ENCODE measurements around the gene POLH.
"Not testable (repeated sequence)": the region's sequence is repeated elsewhere in the genome, so short reads cannot be mapped to it uniquely, and the experiment has no call there.

POLH gene

DNA sequence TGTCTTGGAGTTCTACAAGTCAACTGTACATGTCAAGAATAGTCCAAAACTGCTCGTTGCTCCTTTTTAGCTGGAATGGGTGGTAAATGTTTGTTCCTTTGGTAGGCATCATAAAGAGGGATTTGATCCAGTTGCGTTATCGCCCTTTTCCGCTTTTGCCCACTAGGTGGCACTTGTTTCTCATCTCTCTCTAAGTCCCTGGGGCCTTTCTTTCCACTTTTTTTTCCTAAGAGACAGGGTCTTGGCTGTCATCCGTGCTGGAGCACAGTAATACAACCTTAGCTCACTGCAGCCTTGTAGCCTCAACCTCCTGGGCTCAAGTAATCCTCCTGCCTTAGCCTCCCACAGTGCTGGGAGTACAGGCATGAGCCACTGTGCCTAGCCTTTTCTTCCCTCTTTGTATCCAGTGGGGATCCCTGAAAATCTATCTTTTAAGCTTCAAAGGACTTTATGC, 32.4 kb downstream of the POLH start:
- FAIRE-seq: peak; percentile 42

DNA sequence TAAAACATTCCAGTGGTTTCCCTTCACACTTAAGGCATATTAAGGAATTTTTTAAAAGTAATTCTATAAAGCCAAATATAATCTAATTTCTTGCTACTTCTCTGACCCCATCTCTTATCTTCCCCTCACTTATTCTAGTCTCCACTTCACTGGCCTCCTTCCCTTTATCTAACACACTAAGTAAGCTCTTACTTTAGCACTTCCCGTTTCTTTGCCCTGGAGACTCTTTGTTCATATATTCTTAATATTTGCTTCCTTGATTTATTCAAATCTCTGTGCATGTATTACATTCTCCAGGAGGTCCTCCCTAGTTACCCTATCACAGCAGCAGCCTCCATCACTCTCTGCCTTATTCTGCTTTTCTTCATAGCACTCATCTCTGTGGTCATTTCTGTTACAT, 32.8 kb downstream of the POLH start:
- no peak for FAIRE-seq

DNA sequence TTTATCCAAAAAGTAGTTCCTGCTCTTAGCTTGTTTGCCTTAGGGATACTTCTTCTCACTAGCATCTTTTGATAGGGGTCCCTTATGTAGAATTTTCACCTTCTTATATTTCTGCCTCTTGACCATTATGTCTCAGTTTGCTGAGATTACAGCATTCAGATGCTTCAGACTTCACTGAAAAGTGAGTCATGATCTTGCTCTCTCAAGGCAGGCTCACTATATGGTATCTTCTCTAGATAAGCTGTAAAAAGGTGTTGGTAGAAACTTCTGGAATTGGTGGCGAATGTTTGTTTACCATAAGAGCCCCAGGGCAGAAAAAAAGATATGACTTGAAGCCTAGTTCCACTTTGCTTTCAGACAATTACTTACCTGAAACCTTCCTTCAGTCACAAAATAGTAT, 33.4 kb downstream of the POLH start:
- no peak for FAIRE-seq

GRCh38 chr6:43610431-43610830, 34.4 kb downstream of the POLH start:
- FAIRE-seq: no peak

- no peak for FAIRE-seq
Measured at GRCh38 chr6:43613721-43614395, 37.9 kb downstream of the POLH start.

- no peak for FAIRE-seq
Measured at GRCh38 chr6:43614396-43614730, 38.4 kb downstream of the POLH start.

DNA sequence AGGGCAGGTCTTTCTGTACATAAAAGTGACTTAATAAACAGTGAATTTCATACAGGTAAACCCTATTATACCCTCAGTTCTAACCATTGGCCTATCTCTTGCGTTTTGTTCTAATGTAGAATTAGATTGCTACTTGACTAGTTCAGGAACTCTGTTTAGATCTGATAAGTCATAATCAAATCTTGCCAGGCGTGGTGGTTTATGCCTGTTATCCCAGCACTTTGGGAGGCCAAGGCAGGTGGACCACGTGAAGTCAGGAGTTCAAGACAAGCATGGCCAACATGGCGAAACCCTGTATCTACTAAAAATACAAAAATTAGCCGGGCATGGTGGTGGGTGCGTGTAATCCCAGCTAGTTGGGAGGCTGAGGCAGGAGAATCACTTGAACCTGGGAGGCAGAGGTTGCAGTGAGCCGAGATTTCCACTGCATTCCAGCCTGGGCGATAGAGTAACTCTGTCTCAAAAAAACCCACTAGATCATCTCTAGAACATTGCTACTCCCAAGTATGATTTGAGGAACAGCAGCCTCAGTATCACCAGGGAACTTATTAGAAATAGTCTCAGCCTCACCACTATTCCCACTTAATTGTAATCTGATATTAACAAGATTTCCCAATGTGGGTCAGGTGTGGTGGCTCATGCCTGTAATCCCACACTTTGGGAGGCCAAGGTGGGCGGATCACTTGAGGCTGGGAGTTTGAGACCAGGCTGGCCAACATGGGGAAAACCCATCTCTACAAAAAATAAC, 40.9 kb downstream of the POLH start:
- no peak for FAIRE-seq

- FAIRE-seq: no peak
Measured at GRCh38 chr6:43621078-43621835, 45.3 kb downstream of the POLH start.

- FAIRE-seq: no peak
Measured at GRCh38 chr6:43621836-43622180, 45.8 kb downstream of the POLH start.

DNA sequence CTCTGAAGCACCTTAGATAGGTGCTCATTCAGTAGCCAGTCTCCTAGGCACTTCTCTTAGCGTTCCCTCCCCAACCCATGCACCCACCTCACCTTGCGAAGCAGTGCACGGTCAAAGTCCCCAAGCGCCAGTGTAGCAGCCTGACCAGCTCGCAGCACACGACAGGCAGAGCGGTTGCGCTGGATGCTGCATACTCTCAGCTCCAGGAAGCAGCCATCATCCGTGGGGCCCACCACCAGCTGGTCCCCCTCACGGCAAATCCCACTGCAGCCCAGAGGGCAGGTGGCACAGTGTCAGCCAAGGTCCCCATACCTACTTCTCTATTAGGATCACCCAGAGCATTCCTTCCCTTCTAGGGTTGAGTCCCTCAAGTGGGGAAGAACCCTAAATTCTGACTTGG, 46.6 kb downstream of the POLH start:
- no peak for FAIRE-seq

DNA sequence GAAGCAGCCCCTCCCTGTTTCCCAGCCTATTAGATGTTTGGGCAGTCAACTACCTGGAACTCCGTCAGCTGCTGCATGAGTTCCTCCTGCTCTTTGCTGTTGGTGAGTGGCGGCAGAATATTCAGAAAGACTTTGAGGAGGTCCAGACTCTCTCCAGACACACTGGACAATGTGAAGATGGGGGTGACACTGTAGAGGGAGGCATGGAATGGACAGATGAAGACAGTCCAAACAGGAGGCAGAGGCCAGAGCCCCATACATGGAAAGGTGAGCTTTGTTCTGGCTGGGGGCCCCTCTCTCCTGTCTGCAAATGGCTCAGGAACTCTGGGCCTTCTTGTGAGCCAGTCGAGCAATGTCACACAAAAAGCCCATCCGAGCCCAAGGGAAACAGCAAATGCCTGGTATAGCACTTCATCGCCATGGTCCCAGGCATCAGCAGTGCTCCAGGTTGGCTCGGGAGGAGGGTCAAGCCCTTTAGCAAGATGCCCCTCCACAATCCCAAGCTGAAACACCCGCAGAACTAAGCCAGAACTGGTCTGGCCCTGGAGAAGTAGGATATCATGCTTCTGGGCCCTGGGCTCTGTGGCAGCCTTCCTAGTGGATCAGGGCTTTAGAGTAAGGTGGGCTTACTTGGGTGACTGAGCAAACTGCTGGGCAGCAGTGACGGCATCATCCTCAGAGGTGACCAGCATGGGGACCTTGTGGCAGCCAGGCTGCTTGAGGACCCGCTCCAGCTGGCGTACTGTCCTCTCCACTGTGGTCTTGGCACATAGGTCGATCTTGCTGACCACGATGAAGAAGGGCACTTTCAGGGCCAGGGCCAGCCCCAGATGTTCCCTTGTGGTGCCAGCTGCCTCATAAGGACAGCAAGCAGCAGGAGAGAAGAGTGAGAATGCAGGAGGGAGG, 48.1 kb downstream of the POLH start:
- FAIRE-seq: no peak

GRCh38 chr6:43624786-43625288, 48.9 kb downstream of the POLH start:
- FAIRE-seq: no peak

DNA sequence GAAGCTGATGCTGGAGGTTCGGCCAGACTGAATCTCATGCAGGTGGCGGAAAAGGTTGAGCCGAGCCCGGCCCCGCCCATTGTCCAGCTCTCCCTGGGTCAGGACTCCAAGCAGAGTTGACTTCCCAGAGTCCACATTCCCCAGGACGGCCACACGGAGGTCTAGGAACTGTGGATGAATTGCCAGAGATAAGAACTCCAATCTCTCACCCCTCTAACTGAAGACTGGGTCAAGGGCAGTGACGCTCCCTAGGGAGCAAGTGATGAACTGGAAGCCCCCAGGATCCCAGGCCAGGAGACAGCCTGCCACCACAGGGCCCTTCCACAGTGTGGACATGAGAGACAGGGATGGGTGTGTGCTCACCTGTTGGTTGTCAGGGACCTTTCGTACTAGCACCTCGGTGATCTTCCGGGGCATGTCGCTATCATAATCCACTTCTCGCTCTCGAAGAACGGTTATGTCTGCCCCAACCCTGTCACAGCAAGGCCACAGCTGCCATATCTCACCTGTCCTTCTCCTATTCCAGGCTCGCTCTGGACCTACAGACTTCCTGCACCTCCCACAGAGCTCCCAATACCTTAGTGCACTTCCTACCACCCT, 49.5 kb downstream of the POLH start:
- FAIRE-seq: no peak

GRCh38 chr6:43627008-43627825, 51.2 kb downstream of the POLH start:
- no peak for FAIRE-seq

DNA sequence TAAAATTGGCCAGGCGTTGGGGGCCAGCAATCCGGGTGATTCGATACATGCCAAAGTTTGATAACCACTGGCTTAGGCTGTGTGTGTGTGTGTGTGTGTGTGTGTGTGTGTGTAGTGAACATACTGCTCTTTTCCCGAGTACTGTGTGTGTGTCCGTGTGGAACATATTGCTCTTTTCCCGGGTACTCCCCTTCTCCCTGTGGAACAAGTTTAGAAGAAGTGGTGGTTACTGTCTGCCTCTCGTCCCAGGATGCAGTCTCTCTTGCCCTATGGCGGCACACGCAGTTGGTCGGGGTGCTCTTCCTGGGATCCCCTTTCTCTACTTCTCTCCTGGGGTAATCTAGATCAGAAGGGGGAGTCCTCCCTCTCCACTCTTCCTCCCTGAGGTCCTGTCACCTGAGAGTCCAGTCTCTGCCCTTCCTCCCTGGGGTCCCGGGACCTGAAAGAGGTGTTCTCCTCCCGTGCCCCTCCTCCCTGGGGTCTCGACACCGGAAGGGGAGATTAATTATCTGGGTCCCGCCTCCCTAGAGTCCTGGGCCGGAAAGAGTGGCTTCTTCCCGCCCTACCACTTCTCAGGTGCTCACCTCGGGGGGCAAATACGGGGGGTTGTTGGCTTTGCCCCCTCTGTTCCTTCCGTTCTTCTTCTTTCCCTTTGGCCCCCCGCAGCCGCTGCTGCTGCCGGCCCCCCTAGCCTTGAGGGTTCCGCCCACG, 52.6 kb downstream of the POLH start:
- FAIRE-seq: no peak

DNA sequence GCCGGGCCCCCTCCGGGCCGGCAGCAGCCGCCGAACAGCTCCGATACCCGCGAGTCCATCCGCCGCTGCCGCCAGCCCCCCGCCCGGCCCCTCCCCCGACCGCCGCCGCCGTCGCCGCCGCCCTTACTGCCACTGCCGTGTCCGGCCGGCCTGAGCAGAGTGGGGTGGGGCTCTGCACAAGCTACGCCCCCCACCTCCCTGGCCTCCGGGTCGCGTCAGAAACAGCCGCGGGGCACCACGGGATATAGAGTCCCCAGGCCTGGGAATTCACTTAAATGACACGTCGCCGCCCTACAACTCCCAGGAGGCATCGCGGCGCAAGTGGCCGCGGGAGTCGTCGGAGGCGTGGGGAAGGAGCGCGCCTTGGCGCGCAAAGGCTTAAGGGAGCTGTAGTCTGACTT, 53.1 kb downstream of the POLH start, which contains the start of gene GTPBP2:
GTPBP2 (minus strand) TSS at position 161 of the 401 bp plus-strand sequence; CDS start at position 59, 102 bp downstream.
- peak; percentile 82 for FAIRE-seq

- peak; percentile 86 for FAIRE-seq
Measured at GRCh38 chr6:43629505-43630300, 53.7 kb downstream of the POLH start.

- FAIRE-seq: no peak
Measured at GRCh38 chr6:43630980-43631619, 55.1 kb downstream of the POLH start.

- FAIRE-seq: not testable (repeated sequence)
Measured at GRCh38 chr6:43633002-43633401, 57.0 kb downstream of the POLH start.
